Prostate gland (tissue), 2 donors: ENCODE data around the gene MBOAT1. TPM values are rescaled to one million over a fixed set of nuclear protein-coding genes. Genes with fewer than 3 reads are reported as not detected.

Experiments used
- DNase-seq: peaks from one replicate; pipeline ENCODE4 v3.0.0-alpha.2; 2019; ENCODE audit warnings: low spot score
- H3K27ac ChIP-seq, 2 donors: fragments of 200-600 bp; sonication (generic); 2 replicates each; pipeline ENCODE4 v1.5.1; 2017 to 2019
- H3K27me3 ChIP-seq: fragments of 200-600 bp; sonication (generic); replicated peaks from 2 replicates; pipeline ENCODE4 v1.5.1; 2019; ENCODE audit not compliant: insufficient read depth
- H3K36me3 ChIP-seq, 2 donors: fragments of 200-600 bp; sonication (generic); 1 replicate in 1 of 2; 2 replicates in 1 of 2; pipeline versions ENCODE4 v1.5.1 to v1.8.1; 2017 to 2019
- H3K4me1 ChIP-seq: fragments of 200-600 bp; sonication (generic); replicated peaks from 2 replicates; pipeline ENCODE4 v1.5.1; 2019
- H3K4me3 ChIP-seq, 2 donors: fragments of 200-600 bp; sonication (generic); 2 replicates each; pipeline ENCODE4 v1.5.1; 2017 to 2019
- H3K9me3 ChIP-seq: fragments of 200-600 bp; sonication (generic); 2 replicates; pipeline ENCODE4 v1.5.1; 2017
- CTCF ChIP-seq, 4 experiments: fragments of 200-600 bp in 2 of 4; fragments of 450-650 bp in 2 of 4; sonication (generic) in 2 of 4; IDR thresholded peaks; 1 replicate in 3 of 4; 2 replicates in 1 of 4; pipeline ENCODE4 v1.5.1; 2016 to 2019; ENCODE audit warnings: antibody characterized with exemption in 4 of 4, mild to moderate bottlenecking in 2 of 4, moderate library complexity in 2 of 4
- POLR2A ChIP-seq: fragments of 450-650 bp; IDR thresholded peaks from one replicate; pipeline ENCODE4 v1.6.1; 2016; ENCODE audit warnings: antibody characterized with exemption, mild to moderate bottlenecking
- POLR2AphosphoS5 ChIP-seq: sonication (generic); formaldehyde crosslinking; IDR thresholded peaks from one replicate; pipeline ENCODE4 v1.6.1; 2017; ENCODE audit warnings: antibody characterized with exemption
- WGBS: methylation state at CpG from one replicate; pipeline ENCODE4 v1.1.5; 2018; 5-methylcytosine and 5-hydroxymethylcytosine counted together
- intact Hi-C: fragments of 100-400 bp; cut with DNase I; formaldehyde crosslinking; loops from one replicate; pipeline ENCODE4 v1.14.2; 2022
- total RNA-seq, 2 donors: library from RNA; depleted of rRNA; stranded (reverse); fragments of >200 nt; gene quantifications; one replicate each; pipeline ENCODE4 v1.1.0, GENCODE V29; 2016

Gene MBOAT1
- total RNA-seq, 2 donors from 2014 or later = 8.6 to 14.1 TPM

GRCh38 chr6:20098267-20098876 is 113.9 kb downstream of the MBOAT1 start:
- no peak for DNase-seq
- intact Hi-C loops = loop anchor here (10.0 kb wide), 1 partner anchor 186 kb away; no protein-coding TSS in a partner anchor
- Histone ChIP-seq H3K27ac (no peak overlapping the region), H3K36me3 (no peaks in the 10 kb centered on the region), H3K9me3 (no peaks in the 10 kb centered on the region), H3K4me3 (no peak overlapping the region), H3K4me1 (no peaks in the 10 kb centered on the region), H3K27me3 (no peaks in the 10 kb centered on the region)
- TF ChIP-seq POLR2A (no peak), POLR2AphosphoS5 (no peak), CTCF (IDR thresholded peaks at IDR 0.05) (no peak)
- WGBS = 54% methylated on average over 6 of the region's 6 CpGs

GRCh38 chr6:20096536-20096935 is 115.7 kb downstream of the MBOAT1 start:
- no peak overlapping the region for H3K4me3 ChIP-seq
- WGBS = 89% methylated on average over 6 of the region's 6 CpGs
- H3K27ac ChIP-seq = no peak overlapping the region
- no peaks in the 10 kb centered on the region for H3K9me3 ChIP-seq
- no peaks in the 10 kb centered on the region for H3K36me3 ChIP-seq
- H3K4me1 ChIP-seq = no peaks in the 10 kb centered on the region
- no peak for DNase-seq
- H3K27me3 ChIP-seq = no peaks in the 10 kb centered on the region
- intact Hi-C loops = loop anchor here (10.0 kb wide), 1 partner anchor 188 kb away; no protein-coding TSS in a partner anchor
- TF ChIP-seq POLR2A (no peak), CTCF (IDR thresholded peaks at IDR 0.05) (no peak), POLR2AphosphoS5 (no peak)

DNA sequence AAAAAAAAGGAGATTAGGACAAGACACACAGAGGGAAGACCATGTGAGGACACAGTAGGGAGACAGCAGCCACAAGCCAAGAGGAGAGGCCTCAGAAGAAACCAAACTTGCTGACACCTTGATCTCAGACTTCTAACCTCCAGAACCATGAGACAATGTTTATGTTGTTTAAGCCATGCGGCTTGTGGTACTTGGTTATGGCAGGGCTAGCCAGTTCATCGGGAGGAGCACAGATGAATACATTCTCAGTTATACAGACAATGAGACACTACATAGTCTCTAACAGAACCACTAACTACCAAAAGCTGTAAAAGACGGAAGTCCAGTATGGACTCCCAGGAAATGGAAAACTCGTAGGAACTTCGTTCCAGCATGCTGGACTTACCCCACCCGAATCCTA is 116.8 kb downstream of the MBOAT1 start:
- DNase-seq = no peak
- H3K9me3 ChIP-seq = no peaks in the 10 kb centered on the region
- TF ChIP-seq POLR2AphosphoS5 (no peak), POLR2A (no peak), CTCF (IDR thresholded peaks at IDR 0.05) (no peak)
- intact Hi-C loops = loop anchor here (10.0 kb wide), 1 partner anchor 189 kb away; no protein-coding TSS in a partner anchor
- no peak overlapping the region for H3K4me3 ChIP-seq
- H3K27me3 ChIP-seq = no peaks in the 10 kb centered on the region
- 93% methylated on average over 6 of the region's 6 CpGs for WGBS
- no peaks in the 10 kb centered on the region for H3K4me1 ChIP-seq
- H3K27ac ChIP-seq = no peak overlapping the region
- no peaks in the 10 kb centered on the region for H3K36me3 ChIP-seq

DNA sequence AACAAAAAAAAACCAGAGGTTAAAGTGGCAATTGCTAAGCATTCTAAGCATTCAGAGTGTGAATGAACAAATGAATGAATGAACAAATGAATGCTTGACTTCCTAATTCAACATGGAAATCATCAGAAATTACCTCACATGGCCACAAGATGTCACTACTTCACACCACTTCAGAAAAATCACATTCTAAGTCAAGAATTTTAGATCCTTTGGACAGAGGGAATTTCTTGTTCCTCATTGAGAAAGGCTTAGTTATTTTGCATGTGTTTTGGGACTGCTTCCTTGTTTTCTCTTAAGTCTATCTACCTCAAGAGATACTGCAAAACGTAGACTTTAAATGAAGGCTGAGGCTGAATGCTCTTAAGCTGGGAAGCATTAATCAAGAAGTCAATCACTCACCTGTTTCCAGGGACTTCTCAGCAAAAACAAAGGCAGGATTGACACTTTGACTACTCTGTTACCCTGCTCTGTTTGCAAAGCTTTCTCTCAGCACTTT is 120.2 kb downstream of the MBOAT1 start:
- Histone ChIP-seq H3K4me3 (no peak overlapping the region), H3K36me3 (no peaks in the 10 kb centered on the region), H3K9me3 (no peaks in the 10 kb centered on the region), H3K27me3 (no peaks in the 10 kb centered on the region), H3K4me1 (no peaks in the 10 kb centered on the region), H3K27ac (no peak overlapping the region)
- 3% methylated on average over 1 of the region's 1 CpG for WGBS
- TF ChIP-seq POLR2A (no peak), CTCF (IDR thresholded peaks at IDR 0.05) (peak; percentile 34 to 83 (median 72))
- no peak for DNase-seq
- intact Hi-C loops = loop anchor here (5.0 to 10.0 kb wide), 3 partner anchors 35 to 440 kb away; partner anchors contain the start of gene CDKAL1

- H3K27me3 ChIP-seq = no peaks in the 10 kb centered on the region
- no peak overlapping the region for H3K27ac ChIP-seq
- no peaks in the 10 kb centered on the region for H3K4me1 ChIP-seq
- TF ChIP-seq CTCF (IDR thresholded peaks at IDR 0.05) (no peak), POLR2AphosphoS5 (no peak), POLR2A (no peak)
- no peak for DNase-seq
- intact Hi-C loops = no loop called here
- no peaks in the 10 kb centered on the region for H3K36me3 ChIP-seq
- H3K9me3 ChIP-seq = no peaks in the 10 kb centered on the region
- H3K4me3 ChIP-seq = no peak overlapping the region
Measured at GRCh38 chr6:20086992-20087391, 125.3 kb downstream of the MBOAT1 start.
